Body of pancreas (tissue), 4 donors: ENCODE measurements around the gene ANKRD36C.
"Not testable (repeated sequence)": the region's sequence is repeated elsewhere in the genome, so short reads cannot be mapped to it uniquely, and the experiment has no call there.

Experiments
- POLR2A ChIP-seq, 3 donors: fragments of 450-650 bp; IDR thresholded peaks; one replicate each; pipeline ENCODE4 v1.6.1; 2016; ENCODE audit warnings: antibody characterized with exemption in 3 of 3, mild to moderate bottlenecking in 2 of 3
- TF ChIP-seq, protein P1 (sequence below), 7 experiments: fragments of 450-650 bp in 4 of 7; fragments of 200-600 bp in 3 of 7; sonication (generic) in 3 of 7; IDR thresholded peaks; one replicate each; pipeline ENCODE4 v1.5.1; 2016 to 2019; ENCODE audit warnings: antibody characterized with exemption in 7 of 7

DNA sequence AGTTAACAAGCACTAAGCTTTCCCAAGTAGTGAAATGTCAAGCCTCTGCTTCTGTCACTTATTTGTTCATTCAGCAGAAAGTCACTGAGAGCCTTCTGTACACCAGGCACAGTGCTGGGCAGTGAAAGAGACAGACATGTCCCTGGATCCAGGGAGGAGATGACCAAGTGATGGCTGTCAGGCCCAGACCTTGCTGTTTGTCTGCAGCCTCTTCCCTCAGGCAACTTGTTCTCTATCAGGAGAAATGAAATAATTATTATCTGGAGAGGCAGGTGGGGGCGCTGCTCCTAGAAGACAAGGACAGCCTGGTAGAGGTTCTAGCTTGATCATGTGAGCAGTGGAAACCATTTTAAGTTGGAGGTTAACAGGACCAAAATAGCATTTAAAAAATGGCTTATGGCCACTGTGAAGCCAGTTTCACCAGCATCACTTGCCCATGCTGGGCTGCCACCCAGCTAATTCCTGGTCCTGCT, 21.2 kb upstream of the ANKRD36C start:
- TF ChIP-seq, protein P1, sequence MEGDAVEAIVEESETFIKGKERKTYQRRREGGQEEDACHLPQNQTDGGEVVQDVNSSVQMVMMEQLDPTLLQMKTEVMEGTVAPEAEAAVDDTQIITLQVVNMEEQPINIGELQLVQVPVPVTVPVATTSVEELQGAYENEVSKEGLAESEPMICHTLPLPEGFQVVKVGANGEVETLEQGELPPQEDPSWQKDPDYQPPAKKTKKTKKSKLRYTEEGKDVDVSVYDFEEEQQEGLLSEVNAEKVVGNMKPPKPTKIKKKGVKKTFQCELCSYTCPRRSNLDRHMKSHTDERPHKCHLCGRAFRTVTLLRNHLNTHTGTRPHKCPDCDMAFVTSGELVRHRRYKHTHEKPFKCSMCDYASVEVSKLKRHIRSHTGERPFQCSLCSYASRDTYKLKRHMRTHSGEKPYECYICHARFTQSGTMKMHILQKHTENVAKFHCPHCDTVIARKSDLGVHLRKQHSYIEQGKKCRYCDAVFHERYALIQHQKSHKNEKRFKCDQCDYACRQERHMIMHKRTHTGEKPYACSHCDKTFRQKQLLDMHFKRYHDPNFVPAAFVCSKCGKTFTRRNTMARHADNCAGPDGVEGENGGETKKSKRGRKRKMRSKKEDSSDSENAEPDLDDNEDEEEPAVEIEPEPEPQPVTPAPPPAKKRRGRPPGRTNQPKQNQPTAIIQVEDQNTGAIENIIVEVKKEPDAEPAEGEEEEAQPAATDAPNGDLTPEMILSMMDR (IDR thresholded peaks at IDR 0.05): not testable (repeated sequence)
- not testable (repeated sequence) for TF ChIP-seq POLR2A (IDR thresholded peaks at IDR 0.05)
